ENCODE measurements around the gene LCP2. TPM values are rescaled to one million over a fixed set of nuclear protein-coding genes. Genes with fewer than 3 reads are reported as not detected.

LCP2 gene
- total and polyA plus RNA-seq, 10 of the 15 experiments (the other 5 are each of a cell fraction or from before 2014, with no cell fraction given), result 8.0 to 50.5 (median 20.6) TPM

DNA sequence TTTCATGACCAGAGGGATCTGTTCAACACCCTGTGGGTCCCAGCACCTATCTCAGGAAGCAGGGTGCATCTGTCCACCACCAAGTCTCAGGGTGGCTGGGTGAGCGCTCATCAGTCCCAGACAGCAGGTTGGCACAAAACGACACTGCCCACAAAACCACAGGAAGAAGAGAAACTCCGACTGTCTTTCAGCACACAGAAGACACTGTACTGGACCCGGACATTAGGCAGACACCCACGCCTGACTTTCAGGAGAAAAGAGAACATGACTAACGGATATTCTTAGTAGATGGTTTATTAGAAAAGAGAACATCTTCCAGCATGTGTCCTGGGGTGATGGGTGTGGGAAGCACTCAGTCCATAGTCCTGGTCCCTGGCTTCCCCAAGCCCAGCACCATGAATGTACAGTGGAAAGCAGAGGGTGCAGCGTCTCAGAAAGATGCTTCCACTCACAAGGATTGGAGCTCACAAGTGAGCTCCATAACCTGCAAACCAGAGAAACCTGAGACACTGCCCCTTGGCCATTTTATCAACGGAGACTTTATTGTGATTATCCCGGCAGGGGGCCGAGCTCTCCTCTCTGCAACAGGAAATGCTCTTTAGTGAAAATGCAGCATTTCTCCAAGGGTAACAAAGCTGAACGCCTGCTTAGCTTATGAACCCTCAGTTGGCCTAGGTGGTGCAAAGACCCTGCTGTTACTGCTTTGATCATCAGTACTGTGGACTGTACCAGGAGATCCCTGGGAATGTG lies 35.8 kb upstream of the LCP2 start:
- ChIA-PET SMC1A (ENCODE audit: uncharacterized antibody, unreplicated experiment) (interaction anchor here (0.8 to 6.1 kb wide), 18 partner anchors 10 to 113 kb away, joined by 3 to 274 read pairs (median 5); partner anchors contain the start of genes KCNMB1 and LCP2), RAD21 (ENCODE audit: unreplicated experiment) (interaction anchor here (0.6 to 5.9 kb wide), 14 partner anchors 9 to 109 kb away, joined by 3 to 274 read pairs (median 4); partner anchors contain the start of gene LCP2), POLR2A (interaction anchor here (0.6 to 5.9 kb wide), 12 partner anchors 12 to 84 kb away, joined by 3 to 169 read pairs (median 4); partner anchors contain the start of genes KCNMB1 and LCP2), CTCF (interaction anchor here (0.8 to 6.1 kb wide), 14 partner anchors 14 to 110 kb away, joined by 3 to 134 read pairs (median 6); partner anchors contain the start of gene LCP2)
- no peak overlapping the region for H3K9ac ChIP-seq (ENCODE audit: control insufficient read depth, insufficient read depth, low read length)
- H3K27ac ChIP-seq (ENCODE audit: control insufficient read depth, insufficient read depth), result 0 out of 2 replicates have a peak overlapping the region, but pooled peaks have one; percentile 5
- WGBS (ENCODE audit: insufficient coverage, insufficient replicate concordance, low lambda C conversion rate, missing lambda C conversion rate), result 14% methylated on average over 11 of the region's 11 CpGs
- peak overlapping the region; percentile 38; the same call in 1 of the 2 replicates for H3K4me2 ChIP-seq (ENCODE audit: control insufficient read depth, insufficient read depth)
- in situ Hi-C loops (cut with MboI) (no loop called here), intact Hi-C loops (cut with micrococcal nuclease; ENCODE audit: unreplicated experiment) (loop anchor here (5.0 to 10.0 kb wide), 2 partner anchors 54 to 229 kb away; partner anchors contain the start of genes FOXI1 and KCNMB1)
- H3K27me3 ChIP-seq (replicated peaks in 1 of 2; ENCODE audit: control insufficient read depth in 2 of 2, insufficient read depth in 2 of 2, low read length in 1 of 2), result no peaks in the 10 kb centered on the region
- ATAC-seq, result peak; percentile 54
- peak overlapping the region; percentile 28 for H2AFZ ChIP-seq (ENCODE audit: control insufficient read depth, low read depth, low read length)
- peak; percentile 79 for DNase-seq (ENCODE audit: low read depth, low spot score)
- no peaks in the 10 kb centered on the region for H4K20me1 ChIP-seq (ENCODE audit: control insufficient read depth, insufficient read depth)
- H3K9me3 ChIP-seq (replicated peaks; ENCODE audit: control insufficient read depth, insufficient read depth, low read length), result no peaks in the 10 kb centered on the region
- no TSS peak for BruUV-seq (replicated peaks)
- H3K36me3 ChIP-seq (ENCODE audit: control insufficient read depth in 2 of 2, insufficient read depth in 2 of 2, low read length in 1 of 2), result no peaks in the 10 kb centered on the region
- peaks cover 46% of the 10 kb centered on the region for H3K4me1 ChIP-seq (ENCODE audit: control insufficient read depth, insufficient read depth, low read length)
- FAIRE-seq, result peak; percentile 41
- H3K79me2 ChIP-seq (ENCODE audit: control insufficient read depth, insufficient read depth, low read length), result no peaks in the 10 kb centered on the region
- no peak overlapping the region for H3K4me3 ChIP-seq
- no peak for TF ChIP-seq STAT1 (conservative IDR thresholded peaks at IDR 0.05)
- TF ChIP-seq NFIC (IDR thresholded peaks at IDR 0.05; ENCODE audit: low read depth, low read length), result peak; percentile 49; the same call in 1 of the 2 replicates
- TF ChIP-seq, protein P1, sequence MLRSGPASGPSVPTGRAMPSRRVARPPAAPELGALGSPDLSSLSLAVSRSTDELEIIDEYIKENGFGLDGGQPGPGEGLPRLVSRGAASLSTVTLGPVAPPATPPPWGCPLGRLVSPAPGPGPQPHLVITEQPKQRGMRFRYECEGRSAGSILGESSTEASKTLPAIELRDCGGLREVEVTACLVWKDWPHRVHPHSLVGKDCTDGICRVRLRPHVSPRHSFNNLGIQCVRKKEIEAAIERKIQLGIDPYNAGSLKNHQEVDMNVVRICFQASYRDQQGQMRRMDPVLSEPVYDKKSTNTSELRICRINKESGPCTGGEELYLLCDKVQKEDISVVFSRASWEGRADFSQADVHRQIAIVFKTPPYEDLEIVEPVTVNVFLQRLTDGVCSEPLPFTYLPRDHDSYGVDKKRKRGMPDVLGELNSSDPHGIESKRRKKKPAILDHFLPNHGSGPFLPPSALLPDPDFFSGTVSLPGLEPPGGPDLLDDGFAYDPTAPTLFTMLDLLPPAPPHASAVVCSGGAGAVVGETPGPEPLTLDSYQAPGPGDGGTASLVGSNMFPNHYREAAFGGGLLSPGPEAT (IDR thresholded peaks at IDR 0.05; ENCODE audit: low read depth), result no peak
- TF ChIP-seq MTA3 (IDR thresholded peaks at IDR 0.05; ENCODE audit: borderline replicate concordance, low read length), result peak; percentile 49; the same call in 1 of the 2 replicates
- no peak for TF ChIP-seq ZNF622 (IDR thresholded peaks at IDR 0.05)
- TF ChIP-seq, protein P2, sequence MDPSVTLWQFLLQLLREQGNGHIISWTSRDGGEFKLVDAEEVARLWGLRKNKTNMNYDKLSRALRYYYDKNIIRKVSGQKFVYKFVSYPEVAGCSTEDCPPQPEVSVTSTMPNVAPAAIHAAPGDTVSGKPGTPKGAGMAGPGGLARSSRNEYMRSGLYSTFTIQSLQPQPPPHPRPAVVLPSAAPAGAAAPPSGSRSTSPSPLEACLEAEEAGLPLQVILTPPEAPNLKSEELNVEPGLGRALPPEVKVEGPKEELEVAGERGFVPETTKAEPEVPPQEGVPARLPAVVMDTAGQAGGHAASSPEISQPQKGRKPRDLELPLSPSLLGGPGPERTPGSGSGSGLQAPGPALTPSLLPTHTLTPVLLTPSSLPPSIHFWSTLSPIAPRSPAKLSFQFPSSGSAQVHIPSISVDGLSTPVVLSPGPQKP (IDR thresholded peaks at IDR 0.05; ENCODE audit: low read depth, low read length), result no peak
- TF ChIP-seq TCF7 (IDR thresholded peaks at IDR 0.05; ENCODE audit: borderline replicate concordance), result no peak
- no peak for TF ChIP-seq KLF5 (IDR thresholded peaks at IDR 0.05; ENCODE audit: partially characterized antibody)
- TF ChIP-seq BHLHE40 (IDR thresholded peaks at IDR 0.05; ENCODE audit: borderline replicate concordance in 1 of 2, low read depth in 2 of 2, low read length in 1 of 2), result no peak
- TF ChIP-seq, protein P3, sequence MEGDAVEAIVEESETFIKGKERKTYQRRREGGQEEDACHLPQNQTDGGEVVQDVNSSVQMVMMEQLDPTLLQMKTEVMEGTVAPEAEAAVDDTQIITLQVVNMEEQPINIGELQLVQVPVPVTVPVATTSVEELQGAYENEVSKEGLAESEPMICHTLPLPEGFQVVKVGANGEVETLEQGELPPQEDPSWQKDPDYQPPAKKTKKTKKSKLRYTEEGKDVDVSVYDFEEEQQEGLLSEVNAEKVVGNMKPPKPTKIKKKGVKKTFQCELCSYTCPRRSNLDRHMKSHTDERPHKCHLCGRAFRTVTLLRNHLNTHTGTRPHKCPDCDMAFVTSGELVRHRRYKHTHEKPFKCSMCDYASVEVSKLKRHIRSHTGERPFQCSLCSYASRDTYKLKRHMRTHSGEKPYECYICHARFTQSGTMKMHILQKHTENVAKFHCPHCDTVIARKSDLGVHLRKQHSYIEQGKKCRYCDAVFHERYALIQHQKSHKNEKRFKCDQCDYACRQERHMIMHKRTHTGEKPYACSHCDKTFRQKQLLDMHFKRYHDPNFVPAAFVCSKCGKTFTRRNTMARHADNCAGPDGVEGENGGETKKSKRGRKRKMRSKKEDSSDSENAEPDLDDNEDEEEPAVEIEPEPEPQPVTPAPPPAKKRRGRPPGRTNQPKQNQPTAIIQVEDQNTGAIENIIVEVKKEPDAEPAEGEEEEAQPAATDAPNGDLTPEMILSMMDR (IDR thresholded peaks at IDR 0.05 in 2 of 3, conservative IDR thresholded peaks at IDR 0.05 in 1 of 3; ENCODE audit: control insufficient read depth in 2 of 3, extremely low read depth in 1 of 3, insufficient read depth in 1 of 3, low read depth in 3 of 3, low read length in 3 of 3), result no peak
- TF ChIP-seq, protein P4, sequence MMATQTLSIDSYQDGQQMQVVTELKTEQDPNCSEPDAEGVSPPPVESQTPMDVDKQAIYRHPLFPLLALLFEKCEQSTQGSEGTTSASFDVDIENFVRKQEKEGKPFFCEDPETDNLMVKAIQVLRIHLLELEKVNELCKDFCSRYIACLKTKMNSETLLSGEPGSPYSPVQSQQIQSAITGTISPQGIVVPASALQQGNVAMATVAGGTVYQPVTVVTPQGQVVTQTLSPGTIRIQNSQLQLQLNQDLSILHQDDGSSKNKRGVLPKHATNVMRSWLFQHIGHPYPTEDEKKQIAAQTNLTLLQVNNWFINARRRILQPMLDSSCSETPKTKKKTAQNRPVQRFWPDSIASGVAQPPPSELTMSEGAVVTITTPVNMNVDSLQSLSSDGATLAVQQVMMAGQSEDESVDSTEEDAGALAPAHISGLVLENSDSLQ (IDR thresholded peaks at IDR 0.05), result peak; percentile 59
- no peak for TF ChIP-seq SPI1 (IDR thresholded peaks at IDR 0.05; ENCODE audit: borderline replicate concordance, insufficient read depth, low read depth, low read length)
- TF ChIP-seq RBBP5 (conservative IDR thresholded peaks at IDR 0.05), result no peak
- no peak for TF ChIP-seq FOXM1 (IDR thresholded peaks at IDR 0.05; ENCODE audit: low read depth, low read length)
- TF ChIP-seq ZNF384 (IDR thresholded peaks at IDR 0.05; ENCODE audit: borderline replicate concordance, low read depth, low read length), result no peak
- no peak; the same call in 1 of the 2 replicates for TF ChIP-seq DPF2 (IDR thresholded peaks at IDR 0.05)
- TF ChIP-seq IKZF2 (IDR thresholded peaks at IDR 0.05), result peak; percentile 64 to 76
